Superior temporal gyrus (tissue), 1 donor: ENCODE results near the gene BRINP3.
"Not testable (repeated sequence)": the region's sequence is repeated elsewhere in the genome, so short reads cannot be mapped to it uniquely, and the experiment has no call there.

ENCODE experiments used
- DNase-seq: peaks from one replicate; pipeline ENCODE4 v3.0.0-alpha.2; 2016; ENCODE audit errors: extremely low spot score

BRINP3 gene

DNA sequence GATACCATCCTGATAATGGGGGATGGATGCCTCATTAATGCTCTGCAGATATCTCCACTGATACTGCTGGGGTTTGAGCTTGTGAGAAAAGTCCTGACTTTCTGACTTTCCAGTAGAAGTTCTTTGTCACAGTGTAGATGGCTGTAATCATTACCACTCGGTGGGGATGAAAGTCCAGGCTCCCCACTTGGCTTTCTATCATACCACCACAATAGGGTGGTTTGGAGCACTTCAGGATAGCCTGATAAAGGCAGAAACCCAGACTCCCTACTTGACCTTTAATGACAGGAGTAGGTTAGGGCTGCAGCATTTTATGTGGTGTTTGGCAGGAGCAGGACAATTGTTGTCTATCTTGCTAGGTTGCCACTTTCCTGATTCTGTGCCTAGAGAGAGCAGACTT, 294.1 kb downstream of the BRINP3 start:
- DNase-seq, result no peak

DNA sequence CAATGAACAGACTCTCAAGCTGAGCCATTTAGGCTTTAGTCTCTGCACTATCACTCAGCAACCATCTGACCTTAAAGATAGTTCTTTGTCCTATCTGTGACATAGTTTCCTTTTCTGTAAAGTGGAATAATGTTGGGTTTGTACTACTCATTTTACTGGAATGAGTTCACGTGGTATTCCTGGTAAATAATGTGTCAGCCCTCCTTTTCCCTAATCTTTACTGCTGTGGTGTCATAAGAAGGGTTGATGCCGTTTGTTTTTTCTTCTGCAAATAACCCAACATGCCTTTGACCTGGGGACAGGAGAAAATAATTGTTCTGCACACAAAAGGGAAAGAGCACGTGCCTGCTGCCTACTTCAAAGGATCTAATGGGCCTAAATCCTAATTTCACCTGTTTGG, 297.8 kb downstream of the BRINP3 start:
- DNase-seq, result no peak

DNA sequence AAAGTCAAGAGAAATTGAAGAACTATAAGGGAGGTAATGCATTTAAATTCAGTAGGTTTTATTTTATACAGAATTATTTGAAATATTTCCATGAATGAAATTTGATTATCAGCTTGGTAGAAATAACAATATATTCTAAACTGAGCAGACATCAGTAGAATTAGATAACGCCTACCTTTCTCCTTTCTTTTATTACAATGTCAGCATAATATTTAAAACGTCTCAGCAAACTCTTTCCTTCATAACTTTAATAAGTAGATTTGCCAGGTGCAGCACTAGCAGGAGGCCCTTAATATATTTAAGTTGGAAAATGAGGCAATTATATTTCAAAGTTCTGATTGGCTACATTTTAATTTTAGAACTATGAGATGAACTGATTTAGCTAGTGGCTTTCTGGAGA, 298.8 kb downstream of the BRINP3 start:
- DNase-seq, result no peak

DNA sequence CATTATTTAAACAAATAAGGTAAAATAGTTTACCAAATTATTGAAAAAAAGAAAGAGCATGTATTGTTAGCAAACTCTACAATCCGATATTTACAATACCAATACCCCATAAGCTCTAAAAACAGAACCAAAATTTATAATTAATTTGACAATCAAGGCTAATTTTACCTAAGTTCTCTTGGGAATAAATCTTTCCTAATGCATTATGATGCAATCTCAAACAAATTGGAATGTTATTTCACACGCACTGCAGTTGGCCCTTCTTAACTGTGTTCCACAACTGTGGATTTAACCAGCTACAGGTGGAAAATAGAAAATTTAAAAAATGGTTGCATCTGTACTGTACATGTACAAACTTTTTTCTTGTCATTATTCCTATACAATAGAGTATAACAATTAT, 300.1 kb downstream of the BRINP3 start:
- no peak for DNase-seq

DNA sequence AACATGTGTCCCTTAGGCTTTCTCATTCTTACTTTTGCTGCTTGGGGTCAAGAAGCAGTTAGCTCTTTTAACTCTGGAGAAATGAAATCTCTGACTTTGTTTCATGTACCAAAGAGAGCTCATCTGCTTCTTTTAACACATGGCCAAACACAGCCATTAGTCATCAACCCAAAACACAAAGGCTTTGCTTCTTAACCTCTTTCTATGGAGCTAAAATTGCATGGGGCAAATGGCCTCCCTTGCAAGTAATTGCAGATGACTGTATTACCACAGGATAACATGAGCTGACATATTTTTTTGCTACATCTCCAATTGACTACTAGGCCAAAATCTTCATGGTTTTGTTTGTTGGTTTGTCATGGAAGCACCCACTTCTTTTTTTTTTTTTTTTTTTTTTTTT, 300.9 kb downstream of the BRINP3 start:
- no peak for DNase-seq

DNA sequence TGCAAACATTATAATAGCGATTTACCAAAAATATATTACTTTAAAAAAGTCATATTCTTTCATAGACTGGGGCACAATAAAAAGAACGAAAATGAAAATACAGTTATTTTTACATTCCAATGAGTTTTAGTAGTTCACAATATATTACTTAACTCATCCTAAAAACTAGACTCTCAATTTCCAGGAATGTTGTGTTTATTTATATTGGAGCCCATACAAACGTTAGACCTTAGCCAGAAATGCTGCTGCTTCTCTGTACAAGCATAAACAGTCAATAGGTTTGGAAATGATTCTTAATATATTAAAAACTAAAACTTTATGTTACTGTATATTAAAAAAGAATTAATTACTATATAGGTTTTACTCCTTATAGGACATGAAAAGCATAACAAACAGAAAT, 302.3 kb downstream of the BRINP3 start:
- DNase-seq, result no peak

DNA sequence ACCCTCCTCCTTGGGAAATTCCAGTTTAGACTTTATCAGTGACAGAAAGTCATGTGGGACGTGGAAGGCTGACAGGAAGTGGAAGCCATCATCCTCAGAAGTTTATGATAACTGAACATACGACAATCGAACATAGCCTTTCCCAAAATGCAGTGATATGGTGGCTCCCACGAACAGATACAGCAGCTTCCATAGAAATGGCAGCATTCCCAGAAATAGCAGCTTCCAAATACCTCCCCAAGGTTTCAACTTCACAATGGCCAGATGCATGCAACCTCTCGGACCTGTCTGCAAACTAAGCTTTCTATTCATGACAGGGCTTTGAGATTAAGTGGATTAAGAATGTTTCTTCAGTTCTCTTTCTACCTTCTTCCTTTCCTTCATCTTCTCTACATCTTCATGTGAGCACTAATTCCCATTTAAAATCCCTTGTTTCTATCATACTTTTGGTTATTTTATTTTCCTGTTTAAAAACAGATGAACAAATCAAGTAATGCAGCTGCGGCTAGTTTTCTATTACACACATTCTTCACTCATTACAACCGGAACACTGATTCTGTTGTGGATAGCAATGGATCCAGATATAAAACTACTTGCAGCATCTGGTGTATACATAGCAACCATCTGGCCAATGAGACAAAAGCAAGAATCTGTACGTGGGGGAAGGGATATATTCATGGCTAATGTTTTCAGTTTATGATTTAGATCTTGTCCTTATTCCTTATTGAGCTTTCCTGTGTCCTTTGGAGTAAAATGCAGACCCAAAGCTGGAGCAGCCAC, 304.8 kb downstream of the BRINP3 start:
- DNase-seq, result no peak

DNA sequence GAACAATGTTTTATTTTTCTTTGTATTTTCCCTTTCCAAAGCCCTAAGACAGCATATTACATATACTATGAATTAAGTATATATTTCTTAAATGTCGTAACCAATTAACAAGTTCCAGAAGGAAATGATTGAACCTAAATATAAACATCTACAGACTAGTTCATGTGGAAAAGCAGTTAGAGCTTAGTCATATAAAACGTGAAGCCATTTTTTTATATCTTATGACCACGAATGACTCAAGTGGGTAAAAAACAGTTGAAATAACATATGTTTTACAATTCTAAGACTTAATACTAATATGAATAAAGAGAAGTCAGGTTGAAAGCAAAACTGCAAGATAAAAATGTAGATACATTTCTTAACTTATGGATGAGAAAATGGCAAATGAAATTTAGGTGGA, 307.3 kb downstream of the BRINP3 start:
- no peak for DNase-seq

DNA sequence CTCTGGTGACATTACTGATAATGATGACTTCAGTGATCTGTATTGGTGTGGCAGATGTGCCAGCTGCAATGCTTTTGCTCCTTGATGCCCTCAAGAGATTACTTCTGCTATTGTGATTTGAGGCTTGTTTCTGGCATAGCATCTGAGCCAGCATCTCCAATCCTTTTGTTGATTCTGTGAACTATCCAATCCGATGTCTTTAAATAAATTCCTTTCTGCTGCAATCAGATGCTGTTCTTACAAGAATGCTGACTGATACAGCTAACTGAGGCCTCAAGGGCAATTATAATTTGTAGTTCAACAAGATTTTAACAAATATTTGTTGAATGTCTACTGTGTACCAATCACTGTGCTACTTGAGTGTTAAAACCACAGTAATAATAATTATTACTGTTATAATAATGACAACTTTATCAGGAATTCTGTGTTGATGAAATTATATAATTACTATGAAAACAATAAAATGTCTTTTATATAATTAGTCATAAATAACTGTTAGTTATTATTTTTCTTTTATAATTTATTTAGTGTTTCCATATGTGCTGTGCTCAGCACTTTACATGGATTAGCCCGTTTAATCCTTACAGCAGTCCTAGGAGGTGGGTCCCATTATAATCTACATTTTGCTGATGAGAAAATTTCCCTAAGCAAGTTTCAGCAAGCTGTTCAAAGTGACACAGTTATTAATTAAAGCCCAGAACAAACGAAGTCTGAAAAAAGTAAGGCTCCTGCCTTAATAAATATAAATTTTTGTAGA, 308.2 kb downstream of the BRINP3 start:
- DNase-seq, result peak; percentile 43

DNA sequence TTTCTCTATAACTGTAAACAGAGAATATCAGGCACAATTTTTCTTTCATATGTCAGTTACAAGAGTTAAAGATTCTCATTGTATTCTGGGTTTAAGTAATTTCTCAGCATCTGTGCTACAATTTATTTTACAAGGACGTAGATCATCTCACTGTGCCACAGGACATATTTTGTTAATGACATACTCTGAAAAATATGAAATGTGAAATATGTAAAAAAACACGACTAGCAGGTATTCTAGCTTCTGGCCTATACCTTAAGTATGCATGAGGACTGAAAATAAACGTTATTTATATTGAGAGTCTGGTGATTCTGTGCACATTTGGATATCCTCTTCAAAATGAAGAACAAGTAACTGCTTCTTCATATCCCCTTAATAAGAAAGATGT, 308.8 kb downstream of the BRINP3 start:
- DNase-seq, result no peak

DNA sequence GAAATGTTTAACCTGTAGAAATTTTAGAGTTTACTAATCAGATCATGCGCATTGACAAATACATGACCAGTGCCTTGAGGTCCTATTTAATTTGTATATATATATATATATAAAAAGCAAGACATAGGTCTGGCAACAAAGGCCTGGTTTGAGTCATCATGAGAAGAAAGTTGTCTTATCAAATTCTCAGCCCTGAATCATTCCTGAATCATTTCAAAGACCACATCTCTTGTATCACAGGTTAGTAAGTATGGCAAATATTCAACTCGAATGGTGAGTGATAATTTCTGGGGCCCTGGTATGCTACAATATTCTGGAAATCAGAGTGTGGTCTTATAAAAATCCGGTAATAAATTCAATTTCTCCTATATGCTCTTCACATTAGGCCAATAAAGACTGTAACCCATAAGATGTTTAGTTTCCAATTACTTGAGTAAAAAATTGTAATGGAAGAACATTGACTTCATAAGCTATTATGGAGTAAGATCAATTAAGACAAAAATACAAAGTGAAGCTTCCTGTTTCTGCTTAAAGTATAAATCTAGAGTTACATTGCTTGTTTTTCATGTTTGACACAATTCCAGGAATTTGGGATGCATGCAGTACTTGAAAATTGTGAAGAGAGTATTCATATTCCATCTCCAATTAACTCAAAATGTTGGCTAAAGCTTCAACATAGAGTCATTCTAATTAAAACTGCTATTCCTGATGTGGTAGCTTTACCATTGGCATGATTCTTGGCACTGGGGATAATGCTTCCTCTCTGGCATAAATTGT, 309.4 kb downstream of the BRINP3 start:
- no peak for DNase-seq

DNA sequence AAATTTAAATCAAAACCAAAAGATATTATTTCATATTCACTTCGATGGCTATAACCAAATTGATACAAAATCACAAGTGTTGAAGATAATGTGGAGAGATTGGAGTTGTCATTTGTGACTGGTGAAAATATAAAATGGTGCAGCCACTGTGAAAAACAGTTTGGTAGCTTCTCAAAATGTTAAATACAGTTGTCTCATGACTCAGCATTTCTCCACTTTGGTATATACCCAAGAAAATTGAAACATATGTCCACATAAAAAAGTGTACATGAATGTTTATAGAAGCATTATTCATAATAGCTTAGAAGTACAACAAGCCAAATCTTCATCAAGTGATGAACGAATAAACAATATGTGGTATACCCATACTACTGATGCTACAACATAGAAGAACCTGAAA, 318.5 kb downstream of the BRINP3 start:
- DNase-seq, result no peak

DNA sequence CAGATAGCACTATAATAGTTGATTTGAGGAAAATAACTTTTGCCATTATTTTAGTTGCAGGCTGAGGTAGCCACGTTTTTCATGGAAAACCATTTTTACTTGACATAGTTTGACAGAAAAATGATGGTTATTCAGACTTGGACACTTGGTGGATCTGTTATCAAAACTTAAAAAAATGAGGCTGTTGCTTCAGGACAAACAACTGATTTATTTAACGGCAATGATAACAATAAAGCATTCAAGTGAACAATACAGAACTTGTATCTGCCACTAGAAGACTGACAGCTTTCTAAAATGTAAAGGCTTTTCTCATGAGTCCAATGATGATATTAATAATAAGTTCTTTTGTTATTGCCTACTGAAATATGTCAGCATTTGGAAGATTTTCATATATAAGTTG, 322.9 kb downstream of the BRINP3 start:
- DNase-seq, result peak; percentile 73

DNA sequence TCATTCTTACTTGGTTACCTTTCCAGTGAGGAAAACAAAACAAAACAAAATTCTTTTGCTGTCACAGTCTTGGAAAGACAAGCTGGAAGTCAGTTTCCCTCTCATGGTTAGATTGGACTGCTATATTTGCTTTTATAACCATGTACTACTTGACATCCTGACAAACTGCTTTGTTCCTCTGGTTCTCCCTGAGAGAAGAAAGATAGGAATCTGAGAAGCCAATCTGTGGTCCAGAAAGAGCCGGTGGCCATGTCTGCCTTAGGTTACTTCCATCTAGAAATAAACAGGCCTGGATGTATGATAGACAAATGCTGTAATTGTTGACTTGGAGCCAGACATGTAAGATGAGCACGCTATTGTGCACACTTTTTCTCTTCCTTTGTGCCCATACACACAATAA, 330.0 kb downstream of the BRINP3 start:
- no peak for DNase-seq

DNA sequence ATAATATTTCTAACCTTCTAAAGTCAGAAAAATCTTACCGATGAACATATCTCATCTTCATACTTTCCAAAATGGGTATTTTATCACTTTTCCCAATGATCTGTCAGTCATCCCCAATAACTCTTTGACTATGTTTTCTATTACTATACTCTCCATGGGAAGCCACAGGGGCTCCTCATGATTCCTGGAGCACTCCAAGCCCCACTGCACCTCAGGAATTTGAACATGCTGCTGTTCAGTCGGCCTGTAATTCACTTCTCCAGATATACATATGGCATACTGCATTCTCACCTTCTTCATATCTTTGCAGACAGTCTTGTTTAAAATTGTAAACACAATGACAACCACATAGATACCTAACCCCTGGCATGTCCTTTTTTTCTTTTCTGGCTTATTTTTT, 333.0 kb downstream of the BRINP3 start:
- DNase-seq, result no peak

DNA sequence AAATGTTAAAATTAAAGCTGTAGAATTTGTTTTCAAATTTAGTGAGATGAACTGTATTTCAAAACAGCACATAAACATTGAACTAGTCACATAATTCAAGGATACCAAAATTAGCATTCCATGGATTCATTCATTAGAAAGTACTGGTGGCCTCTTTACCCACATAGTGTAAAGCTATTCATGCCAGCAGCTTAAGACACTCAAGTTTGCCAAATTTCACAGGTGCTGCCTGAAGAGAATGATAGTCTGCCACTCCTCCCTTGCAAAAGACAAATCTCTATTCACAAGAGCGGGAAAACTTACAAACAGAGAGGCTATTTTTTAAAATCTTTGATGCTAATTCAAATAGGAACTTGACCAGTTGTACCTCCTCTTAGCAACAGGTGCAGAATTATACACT, 337.0 kb downstream of the BRINP3 start:
- no peak for DNase-seq

DNA sequence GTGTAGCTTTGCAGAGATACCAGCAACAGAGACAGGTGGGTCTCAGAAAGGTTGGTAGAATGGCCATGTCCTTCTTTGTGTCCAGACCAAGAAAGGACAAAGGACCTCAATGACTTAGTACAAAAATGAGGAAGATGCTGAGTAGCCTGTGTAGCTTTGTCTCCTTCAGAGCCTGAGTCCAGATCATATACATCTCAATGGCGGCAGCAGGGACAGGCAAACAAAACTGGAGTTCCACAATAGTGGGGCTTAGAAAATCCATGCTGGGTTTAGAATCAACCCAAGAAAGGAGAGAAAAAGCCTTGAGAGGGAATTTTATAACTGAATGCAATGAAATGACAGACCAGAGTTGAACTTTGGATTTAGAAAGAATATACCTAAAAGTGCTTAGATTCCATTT, 339.0 kb downstream of the BRINP3 start:
- no peak for DNase-seq

DNA sequence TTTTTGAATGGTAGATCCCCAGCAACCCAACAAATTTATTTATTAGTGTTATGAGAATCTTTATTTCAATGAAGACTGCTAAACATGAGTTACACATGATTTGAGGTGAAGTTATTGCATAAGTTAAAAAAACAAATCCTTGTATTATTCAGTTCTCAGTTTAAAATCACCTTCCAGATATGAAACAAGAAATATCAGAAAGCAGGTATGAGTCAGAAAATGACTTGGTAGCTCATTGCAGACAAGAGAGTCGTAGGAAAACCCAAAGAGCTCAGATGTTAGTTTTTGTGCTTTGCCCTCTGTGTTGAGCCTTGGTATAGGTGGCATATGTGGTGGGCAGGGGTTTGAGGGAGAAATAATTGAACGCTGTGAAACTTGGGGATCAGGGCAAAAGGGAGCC, 339.4 kb downstream of the BRINP3 start:
- DNase-seq, result no peak

DNA sequence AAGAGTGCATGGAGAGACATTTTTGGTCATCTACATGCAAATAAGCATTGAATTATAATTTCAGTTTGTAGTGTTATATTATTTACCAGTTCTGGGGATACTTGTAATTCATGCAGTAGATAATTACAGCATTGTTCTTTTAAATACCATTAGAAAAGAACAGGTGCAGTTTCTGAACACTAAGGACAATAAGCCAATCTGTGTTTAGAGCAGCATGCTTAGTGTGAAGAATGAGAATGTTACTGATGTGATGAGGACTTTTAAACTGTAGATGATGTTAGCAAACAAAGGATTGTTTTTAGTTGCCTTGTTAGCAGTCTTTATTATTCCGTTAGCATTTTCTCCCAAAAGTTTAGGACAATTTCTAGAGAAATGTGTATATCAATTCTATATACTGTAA, 348.3 kb downstream of the BRINP3 start:
- DNase-seq, result peak; percentile 66

DNA sequence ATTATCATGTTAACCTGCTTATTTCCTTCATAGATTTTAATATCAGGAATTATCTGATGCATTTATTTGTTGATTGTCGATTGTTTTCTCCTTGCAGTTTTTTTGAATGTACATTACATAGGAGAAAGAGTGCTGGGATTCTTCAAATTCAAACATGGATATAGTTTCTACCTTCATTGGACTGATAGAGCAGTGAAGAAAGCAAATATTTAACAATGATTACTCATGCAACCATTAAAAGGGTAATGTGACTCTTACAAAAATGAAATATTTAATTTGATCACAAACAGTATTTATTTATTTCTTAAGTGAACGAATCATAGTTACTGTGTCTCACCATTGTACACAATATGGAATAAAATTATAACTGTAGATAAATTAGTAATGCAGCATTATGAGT, 350.9 kb downstream of the BRINP3 start:
- DNase-seq, result no peak

DNA sequence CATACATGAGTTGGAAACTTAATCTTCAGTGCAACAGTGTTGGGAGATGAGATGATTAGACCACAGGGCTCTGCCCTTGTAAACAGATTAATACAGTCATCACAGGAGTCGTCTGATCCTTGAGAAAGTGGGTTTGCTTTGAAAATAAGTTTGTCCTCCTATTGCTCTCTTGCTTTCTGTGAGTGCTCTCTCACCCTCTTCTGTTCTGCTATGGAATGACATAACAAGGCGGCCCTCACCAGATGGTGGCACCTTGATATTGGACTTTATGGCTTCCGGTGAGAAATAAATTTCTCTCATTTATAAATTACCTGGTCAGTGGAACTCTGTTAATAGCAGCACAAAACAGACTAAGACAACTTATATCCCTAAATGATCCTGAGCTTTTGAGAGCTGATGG, 353.6 kb downstream of the BRINP3 start:
- DNase-seq, result no peak

DNA sequence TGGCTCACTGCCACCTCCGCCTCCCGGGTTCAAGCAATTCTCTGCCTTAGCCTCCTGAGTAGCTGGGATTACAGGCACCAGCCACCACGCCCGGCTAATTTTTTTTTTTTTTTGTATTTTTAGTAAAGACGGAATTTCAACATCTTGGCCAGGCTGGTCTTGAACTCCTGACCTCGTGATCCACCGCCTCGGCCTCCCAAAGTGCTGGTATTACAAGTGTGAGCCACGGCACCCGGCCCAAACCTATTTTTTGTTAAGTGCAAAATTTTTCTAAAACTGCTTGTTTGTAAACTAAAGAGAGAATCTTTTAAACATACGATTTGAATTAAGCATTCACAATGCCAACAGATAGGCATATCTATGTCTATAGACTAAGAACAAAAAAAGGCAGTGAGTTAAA, 357.1 kb downstream of the BRINP3 start:
- not testable (repeated sequence) for DNase-seq

DNA sequence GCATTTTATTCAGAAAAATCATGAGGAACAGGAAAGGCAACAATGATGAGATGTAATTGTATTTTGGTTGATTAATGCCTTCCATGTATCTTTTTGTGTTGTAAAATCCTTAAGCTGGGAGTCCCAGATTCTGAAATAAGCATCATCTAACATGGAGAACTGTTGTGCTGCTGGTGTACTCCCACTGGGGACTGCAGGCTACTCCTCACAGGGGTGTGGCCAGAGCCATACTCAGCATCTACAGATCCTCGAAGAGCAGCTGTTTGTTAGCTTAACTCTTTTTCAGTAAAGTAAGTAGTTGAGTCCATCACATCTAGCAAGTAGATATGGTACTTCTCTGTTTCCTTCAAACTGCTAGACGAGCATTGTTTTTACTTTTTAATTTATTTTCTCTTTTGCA, 358.0 kb downstream of the BRINP3 start:
- no peak for DNase-seq
